Ectodermal cell (in vitro differentiated cells): ENCODE results near the gene DGKI.

Experiments
- H3K27ac ChIP-seq: 2 replicates; pipeline ENCODE4 v1.7.0; 2013; ENCODE audit warnings: mild to moderate bottlenecking, low read depth, low read length; ENCODE audit not compliant: insufficient read depth, poor library complexity, severe bottlenecking
- H3K27me3 ChIP-seq: 2 replicates; pipeline ENCODE4 v1.7.0; 2013; ENCODE audit warnings: mild to moderate bottlenecking, low read length; ENCODE audit not compliant: insufficient read depth, control insufficient read depth, poor library complexity, severe bottlenecking
- H3K36me3 ChIP-seq: one replicate; pipeline ENCODE4 v1.7.0; 2013; ENCODE audit warnings: low read length; ENCODE audit not compliant: control insufficient read depth, insufficient read depth
- H3K4me1 ChIP-seq: one replicate; pipeline ENCODE4 v1.7.0; 2013; ENCODE audit warnings: low read length; ENCODE audit not compliant: control insufficient read depth, insufficient read depth
- H3K4me3 ChIP-seq: 2 replicates; pipeline ENCODE4 v1.7.0; 2013; ENCODE audit warnings: low read depth, low read length, control low read depth; ENCODE audit not compliant: insufficient read depth
- H3K9me3 ChIP-seq: 2 replicates; pipeline ENCODE4 v1.7.0; 2013; ENCODE audit warnings: mild to moderate bottlenecking, low read length, moderate library complexity; ENCODE audit not compliant: control insufficient read depth
- WGBS, 2 experiments: methylation state at CpG; one replicate each; pipeline ENCODE4 v1.1.7; 2013; ENCODE audit warnings: missing lambda C conversion rate in 2 of 2; 5-methylcytosine and 5-hydroxymethylcytosine counted together

Gene DGKI

GRCh38 chr7:137695942-137696341, 150.8 kb downstream of the DGKI start:
- Histone ChIP-seq H3K27ac (no peak overlapping the region), H3K27me3 (no peaks in the 10 kb centered on the region), H3K36me3 (no peaks in the 10 kb centered on the region), H3K9me3 (no peaks in the 10 kb centered on the region), H3K4me1 (no peaks in the 10 kb centered on the region), H3K4me3 (no peak overlapping the region)
- 90 to 93% methylated on average over 7 of the region's 7 CpGs for WGBS, 2 experiments

GRCh38 chr7:137695494-137695893, 151.3 kb downstream of the DGKI start:
- no peaks in the 10 kb centered on the region for H3K9me3 ChIP-seq
- no peak overlapping the region for H3K4me3 ChIP-seq
- 86 to 93% methylated on average over 3 of the region's 3 CpGs for WGBS, 2 experiments
- H3K4me1 ChIP-seq = no peaks in the 10 kb centered on the region
- H3K36me3 ChIP-seq = no peaks in the 10 kb centered on the region
- no peak overlapping the region for H3K27ac ChIP-seq
- no peaks in the 10 kb centered on the region for H3K27me3 ChIP-seq

GRCh38 chr7:137694405-137694804, 152.4 kb downstream of the DGKI start:
- Histone ChIP-seq H3K4me3 (no peak overlapping the region), H3K4me1 (no peaks in the 10 kb centered on the region), H3K27ac (no peak overlapping the region), H3K27me3 (no peaks in the 10 kb centered on the region), H3K9me3 (no peaks in the 10 kb centered on the region), H3K36me3 (no peaks in the 10 kb centered on the region)
- whole genome bisulfite sequencing, 2 experiments = 83% methylated on average over 2 of the region's 2 CpGs

- Histone ChIP-seq H3K9me3 (no peaks in the 10 kb centered on the region), H3K4me3 (no peak overlapping the region), H3K36me3 (no peaks in the 10 kb centered on the region), H3K27me3 (no peaks in the 10 kb centered on the region), H3K27ac (no peak overlapping the region), H3K4me1 (no peaks in the 10 kb centered on the region)
- WGBS, 2 experiments = 96 to 98% methylated on average over 3 to 4 of the region's 4 CpGs
Measured at GRCh38 chr7:137692399-137692798, 154.4 kb downstream of the DGKI start.

GRCh38 chr7:137691566-137691965, 155.2 kb downstream of the DGKI start:
- 90 to 95% methylated on average over 2 to 3 of the region's 3 CpGs for WGBS, 2 experiments
- Histone ChIP-seq H3K36me3 (no peaks in the 10 kb centered on the region), H3K4me3 (no peak overlapping the region), H3K4me1 (no peaks in the 10 kb centered on the region), H3K27ac (no peak overlapping the region), H3K9me3 (no peaks in the 10 kb centered on the region), H3K27me3 (no peaks in the 10 kb centered on the region)

GRCh38 chr7:137690635-137691034, 156.1 kb downstream of the DGKI start:
- 88 to 90% methylated on average over 4 of the region's 4 CpGs for WGBS, 2 experiments
- Histone ChIP-seq H3K27me3 (no peaks in the 10 kb centered on the region), H3K9me3 (no peaks in the 10 kb centered on the region), H3K27ac (no peak overlapping the region), H3K36me3 (no peaks in the 10 kb centered on the region), H3K4me1 (peaks cover 2% of the 10 kb centered on the region), H3K4me3 (no peak overlapping the region)

- Histone ChIP-seq H3K27me3 (no peaks in the 10 kb centered on the region), H3K27ac (no peak overlapping the region), H3K9me3 (no peaks in the 10 kb centered on the region), H3K4me1 (peaks cover 6% of the 10 kb centered on the region), H3K36me3 (no peaks in the 10 kb centered on the region), H3K4me3 (no peak overlapping the region)
- WGBS, 2 experiments = 81 to 82% methylated on average over 2 of the region's 2 CpGs
Measured at GRCh38 chr7:137689761-137690160, 157.0 kb downstream of the DGKI start.

GRCh38 chr7:137687556-137688265, 159.1 kb downstream of the DGKI start:
- Histone ChIP-seq H3K27me3 (no peaks in the 10 kb centered on the region), H3K9me3 (no peaks in the 10 kb centered on the region), H3K4me3 (no peak overlapping the region), H3K36me3 (no peaks in the 10 kb centered on the region), H3K4me1 (peaks cover 6% of the 10 kb centered on the region), H3K27ac (no peak overlapping the region)
- 91 to 94% methylated on average over 7 to 8 of the region's 8 CpGs for WGBS, 2 experiments

GRCh38 chr7:137685433-137686164, 161.2 kb downstream of the DGKI start:
- Histone ChIP-seq H3K27ac (no peak overlapping the region), H3K4me3 (no peak overlapping the region)
- 90 to 92% methylated on average over 3 of the region's 3 CpGs for WGBS, 2 experiments

GRCh38 chr7:137684776-137685175, 162.0 kb downstream of the DGKI start:
- Histone ChIP-seq H3K4me1 (peaks cover 6% of the 10 kb centered on the region), H3K36me3 (no peaks in the 10 kb centered on the region), H3K9me3 (no peaks in the 10 kb centered on the region), H3K27me3 (no peaks in the 10 kb centered on the region), H3K4me3 (no peak overlapping the region), H3K27ac (no peak overlapping the region)
- WGBS, 2 experiments = 96 to 97% methylated on average over 8 of the region's 8 CpGs

More at GRCh38 chr7:137685433-137686164, 161.2 kb downstream of the DGKI start:
- Histone ChIP-seq H3K9me3 (no peaks in the 10 kb centered on the region), H3K36me3 (no peaks in the 10 kb centered on the region), H3K27me3 (no peaks in the 10 kb centered on the region), H3K4me1 (peaks cover 6% of the 10 kb centered on the region)
